Adrenal gland (tissue), 5 donors: ENCODE results near the gene SCARF2.

Experiments
- POLR2A ChIP-seq, 2 donors: fragments of 450-650 bp; IDR thresholded peaks; one replicate each; pipeline ENCODE4 v1.6.1; 2017; ENCODE audit warnings: antibody characterized with exemption in 2 of 2, mild to moderate bottlenecking in 2 of 2, moderate library complexity in 1 of 2
- TF ChIP-seq, protein P1 (sequence below), 6 experiments: fragments of 450-650 bp in 4 of 6; fragments of 200-600 bp in 2 of 6; sonication (generic) in 1 of 6; IDR thresholded peaks; 1 replicate in 5 of 6; 2 replicates in 1 of 6; pipeline versions ENCODE4 v1.5.1 to v1.8.0; 2016 to 2021; ENCODE audit warnings: antibody characterized with exemption in 6 of 6, mild to moderate bottlenecking in 2 of 6, moderate library complexity in 1 of 6
- donor health status: DM: no; HTN: no; CAD: no.

DNA sequence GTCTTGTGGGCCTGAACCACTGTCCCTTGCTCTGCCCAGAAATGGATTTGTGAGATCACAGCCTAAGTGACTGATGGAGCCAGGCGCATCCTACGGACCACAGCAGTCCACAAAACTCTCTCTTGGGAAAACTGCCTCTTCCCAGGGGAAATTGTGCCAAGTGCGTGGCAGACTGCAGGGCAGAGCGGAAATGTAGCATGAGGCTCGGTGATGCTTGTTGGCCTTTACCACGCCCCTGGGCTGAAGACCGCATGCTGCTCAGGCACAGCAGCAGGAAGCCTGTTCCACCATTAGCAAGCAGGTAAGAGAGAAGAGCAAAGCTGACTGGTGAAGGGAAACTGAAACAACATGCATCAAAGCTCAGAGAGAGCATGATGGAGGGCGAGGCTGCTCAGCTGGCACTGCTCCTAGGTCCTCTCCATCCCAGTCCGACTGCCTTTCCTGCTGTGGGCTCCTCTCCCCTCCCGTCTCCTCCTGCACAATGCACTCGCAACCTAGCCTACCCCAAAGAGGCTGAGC, 26.5 kb upstream of the SCARF2 start:
- TF ChIP-seq POLR2A (IDR thresholded peaks at IDR 0.05): no peak
- TF ChIP-seq, protein P1, sequence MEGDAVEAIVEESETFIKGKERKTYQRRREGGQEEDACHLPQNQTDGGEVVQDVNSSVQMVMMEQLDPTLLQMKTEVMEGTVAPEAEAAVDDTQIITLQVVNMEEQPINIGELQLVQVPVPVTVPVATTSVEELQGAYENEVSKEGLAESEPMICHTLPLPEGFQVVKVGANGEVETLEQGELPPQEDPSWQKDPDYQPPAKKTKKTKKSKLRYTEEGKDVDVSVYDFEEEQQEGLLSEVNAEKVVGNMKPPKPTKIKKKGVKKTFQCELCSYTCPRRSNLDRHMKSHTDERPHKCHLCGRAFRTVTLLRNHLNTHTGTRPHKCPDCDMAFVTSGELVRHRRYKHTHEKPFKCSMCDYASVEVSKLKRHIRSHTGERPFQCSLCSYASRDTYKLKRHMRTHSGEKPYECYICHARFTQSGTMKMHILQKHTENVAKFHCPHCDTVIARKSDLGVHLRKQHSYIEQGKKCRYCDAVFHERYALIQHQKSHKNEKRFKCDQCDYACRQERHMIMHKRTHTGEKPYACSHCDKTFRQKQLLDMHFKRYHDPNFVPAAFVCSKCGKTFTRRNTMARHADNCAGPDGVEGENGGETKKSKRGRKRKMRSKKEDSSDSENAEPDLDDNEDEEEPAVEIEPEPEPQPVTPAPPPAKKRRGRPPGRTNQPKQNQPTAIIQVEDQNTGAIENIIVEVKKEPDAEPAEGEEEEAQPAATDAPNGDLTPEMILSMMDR (IDR thresholded peaks at IDR 0.05): no peak
